Heart right ventricle (tissue), 16 donors: Measurements from ENCODE around the gene NEB. TPM values are rescaled to one million over a fixed set of nuclear protein-coding genes. Genes with fewer than 3 reads are reported as not detected.
"Not testable (repeated sequence)": the region's sequence is repeated elsewhere in the genome, so short reads cannot be mapped to it uniquely, and the experiment has no call there.

ENCODE experiments used
- ATAC-seq, 8 donors: fragments of 200-7000 bp; cut with Tn5 transposase; one replicate each; pipeline ENCODE4 v1.9.1; 2020; ENCODE audit warnings: mild to moderate bottlenecking in 8 of 8, moderate library complexity in 8 of 8, moderate number of reproducible peaks in 1 of 8
- DNase-seq, 2 donors: peaks; one replicate each; pipeline ENCODE4 v3.0.0-alpha.2; 2020
- H3K27ac ChIP-seq, 10 donors: fragments of 200-600 bp; sonication (generic) in 2 of 10; one replicate each; pipeline versions ENCODE4 v1.5.0 to v1.8.0; 2020 to 2022; ENCODE audit warnings: mild to moderate bottlenecking in 3 of 10
- H3K27me3 ChIP-seq, 7 donors: fragments of 200-600 bp; one replicate each; pipeline ENCODE4 v1.8.0; 2021 to 2022; ENCODE audit warnings: mild to moderate bottlenecking in 2 of 7
- H3K36me3 ChIP-seq, 9 donors: fragments of 200-600 bp; sonication (generic) in 1 of 9; one replicate each; pipeline versions ENCODE4 v1.5.0 to v1.8.0; 2020 to 2022; ENCODE audit warnings: mild to moderate bottlenecking in 2 of 9
- H3K4me1 ChIP-seq, 9 donors: fragments of 200-600 bp; sonication (generic) in 1 of 9; one replicate each; pipeline versions ENCODE4 v1.5.0 to v1.8.0; 2020 to 2022; ENCODE audit warnings: mild to moderate bottlenecking in 4 of 9
- H3K4me3 ChIP-seq, 10 donors: fragments of 200-600 bp; sonication (generic) in 2 of 10; one replicate each; pipeline versions ENCODE4 v1.5.0 to v1.8.0; 2020 to 2022; ENCODE audit warnings: mild to moderate bottlenecking in 7 of 10, moderate library complexity in 2 of 10
- H3K9me3 ChIP-seq, 11 donors: fragments of 200-600 bp in 10 of 11; sonication (generic) in 2 of 11; one replicate each; pipeline versions ENCODE4 v1.5.0 to v1.8.0; 2013 to 2022; ENCODE audit warnings: mild to moderate bottlenecking in 2 of 11, control low read depth in 1 of 11, moderate library complexity in 1 of 11
- CTCF ChIP-seq, 9 donors: fragments of 200-600 bp; sonication (generic) in 2 of 9; IDR thresholded peaks; one replicate each; pipeline versions ENCODE4 v1.5.0 to v1.8.0; 2021 to 2022; ENCODE audit warnings: antibody characterized with exemption in 9 of 9, mild to moderate bottlenecking in 5 of 9, moderate library complexity in 1 of 9
- WGBS, 2 donors: extraction: QIAGEN DNeasy Blood & Tissue Kit; methylation state at CpG; one replicate each; pipeline ENCODE4 v1.1.7; 2013; ENCODE audit warnings: inconsistent platforms in 1 of 2; 5-methylcytosine and 5-hydroxymethylcytosine counted together
- intact Hi-C, 10 donors: fragments of 100-400 bp; cut with DNase I; formaldehyde crosslinking; loops; one replicate each; pipeline versions ENCODE4 v1.11.1 to v1.14.2; 2022
- polyA plus RNA-seq, 2 donors: library from polyadenylated mRNA; stranded (reverse); fragments of 200-250 nt; gene quantifications; one replicate each; pipeline ENCODE4 v1.2.3, GENCODE V29; 2013
- total RNA-seq, 10 donors: library from RNA; stranded (reverse); fragmentation: NEBNext Ultra II Directional in 3 of 10; extraction: Animal tissue kit (Norgen Biotek cat#: 25700) in 3 of 10; gene quantifications; one replicate each; pipeline versions ENCODE4 v1.2.1 to v1.2.4, GENCODE V29; 2021 to 2023
- donor health status: Arrhythmogenic right ventricular cardiomyopathy.
- donor health status: ischemic (EF 13 %, LVEDD 7.1; RV severe dilation, severe dysfunction).
- donor health status: healthy with polysubstance abuse.
- donor health status: DM: no; HTN: yes; CAD: no.
- donor health status: DM: no; HTN: no; CAD: no.
- donor health status: ischemic (EF 25% LVEDD 6.9; RV normal size, moderate dysfunction).
- donor health status: ischemic (EF 25% LVEDD 5.7; RV mildly dilated, moderate dysfunction).
- donor health status: healthy.
- donor health status: DM: yes; HTN: yes; CAD: no.
- donor health status: Ischemic cardiomyopathy.
- donor health status: ischemic (EF 35%, LVEDD 5.7; RV mildly dilated, moderate dysfunction).
- donor health status: nonischemic (EF 11% LVEDD 7.7; RV severe dilation, severe dysfunction).
- donor health status: DM: yes; HTN: yes; CAD: no.
- donor health status: PGD.
- donor health status: ischemic (EF 29% LVEDD 5.4; RV normal size, mild dysfunction).
- donor health status: nonischemic (EF 23%, LVEDD 6.1; RV moderate dilation, normal function).

NEB gene
- total and polyA plus RNA-seq, 12 donors, result 0.32 to 19.4 (median 3.8) TPM

- WGBS, 2 donors, result 88% methylated on average over 1 of the region's 1 CpG
- Histone ChIP-seq H3K4me1 (peaks cover 0 to 30% (median 10%) of the 10 kb centered on the region in 9 donors), H3K9me3 (no peaks in the 10 kb centered on the region), H3K4me3 (no peak overlapping the region), H3K27ac (no peak overlapping the region), H3K36me3 (no peaks in the 10 kb centered on the region), H3K27me3 (no peaks in the 10 kb centered on the region)
- TF ChIP-seq CTCF (IDR thresholded peaks at IDR 0.05), result no peak
- intact Hi-C loops, result no loop called here
- peak in 1 of 8 donors; percentile 53 for ATAC-seq
- no peak for DNase-seq
Observed at GRCh38 chr2:151754253-151754897, 20.1 kb upstream of the NEB start.

- Histone ChIP-seq H3K9me3 (no peaks in the 10 kb centered on the region), H3K4me1 (peaks cover 0 to 29% (median 10%) of the 10 kb centered on the region in 9 donors), H3K36me3 (no peaks in the 10 kb centered on the region), H3K4me3 (no peak overlapping the region), H3K27me3 (no peaks in the 10 kb centered on the region), H3K27ac (no peak overlapping the region)
- ATAC-seq (no peak), DNase-seq (no peak)
- intact Hi-C loops, result no loop called here
- no peak for TF ChIP-seq CTCF (IDR thresholded peaks at IDR 0.05)
Observed at GRCh38 chr2:151753540-151753939, 19.3 kb upstream of the NEB start.

GRCh38 chr2:151745261-151745660 is 11.0 kb upstream of the NEB start:
- H3K4me1 ChIP-seq, H3K27me3 ChIP-seq, ATAC-seq, H3K9me3 ChIP-seq, DNase-seq, intact Hi-C loops, H3K36me3 ChIP-seq, H3K27ac ChIP-seq, H3K4me3 ChIP-seq: not testable (repeated sequence)
- 94 to 97% methylated on average over 3 of the region's 3 CpGs for WGBS, 2 donors

- intact Hi-C loops, result no loop called here
- no peak overlapping the region for H3K27ac ChIP-seq
Observed at GRCh38 chr2:151730262-151730975, 3.9 kb downstream of the NEB start.

More at GRCh38 chr2:151730262-151730975, 3.9 kb downstream of the NEB start:
- Histone ChIP-seq H3K4me1 (peaks cover 0 to 3% (median 0%) of the 10 kb centered on the region in 9 donors), H3K27me3 (no peaks in the 10 kb centered on the region), H3K9me3 (no peaks in the 10 kb centered on the region), H3K36me3 (no peaks in the 10 kb centered on the region), H3K4me3 (no peak overlapping the region)
- WGBS, 2 donors, result 54 to 58% methylated on average over 5 of the region's 5 CpGs
- DNase-seq, result no peak
- ATAC-seq, result peak in 1 of 8 donors; percentile 68
- no peak for TF ChIP-seq CTCF (IDR thresholded peaks at IDR 0.05)
